SK-N-SH (cell line): Measurements from ENCODE around the gene MSH5. TPM values are rescaled to one million over a fixed set of nuclear protein-coding genes. Genes with fewer than 3 reads are reported as not detected.

Experiments
- CTCF ChIA-PET: fragments of 300-600, 350-600 bp; formaldehyde crosslinking; extraction: SDS; loops from one replicate; lab custom pipeline; 2021; lab: Yijun Ruan, JAX
- POLR2A ChIA-PET: fragments of 350-600 bp; sonication (Branson Sonifier 250); formaldehyde crosslinking; extraction: SDS; loops from one replicate; lab custom pipeline; 2020; ENCODE audit warnings: antibody characterized with exemption, inconsistent platforms; lab: Yijun Ruan, JAX
- DNase-seq: peaks from one replicate; pipeline ENCODE4 v3.0.0; 2012
- H2AFZ ChIP-seq: fragments of 200-600 bp; sonication (generic); 2 replicates; pipeline ENCODE4 v1.8.1; 2016; ENCODE audit warnings: antibody characterized with exemption, mild to moderate bottlenecking, low read depth
- H3F3A ChIP-seq: fragments of 200-600 bp; sonication (generic); replicated peaks from 2 replicates; pipeline ENCODE3; 2016; ENCODE audit warnings: antibody characterized with exemption, mild to moderate bottlenecking; ENCODE audit not compliant: insufficient read depth
- H3K27ac ChIP-seq, 2 experiments: fragments of 200-500 bp in 1 of 2; fragments of 200-600 bp in 1 of 2; sonication (Bioruptor generic) in 1 of 2; sonication (generic), shearing (Covaris generic) in 1 of 2; 2 replicates each; pipeline versions ENCODE4 v1.5.1 to v1.6.1; 2014 to 2016; ENCODE audit warnings: low read depth in 2 of 2, inconsistent platforms in 1 of 2, low read length in 1 of 2, mild to moderate bottlenecking in 1 of 2, mixed read lengths in 1 of 2
- H3K27me3 ChIP-seq: fragments of 200-600 bp; sonication (generic), shearing (Covaris generic); 2 replicates; pipeline ENCODE4 v1.6.1; 2016; ENCODE audit warnings: mixed run types; ENCODE audit not compliant: insufficient read depth
- H3K36me3 ChIP-seq, 2 experiments: fragments of 200-500 bp in 1 of 2; fragments of 200-600 bp in 1 of 2; sonication (Bioruptor generic) in 1 of 2; sonication (generic) in 1 of 2; replicated peaks in 1 of 2; 2 replicates each; pipeline versions ENCODE3 to v1.5.1; 2014 to 2016; ENCODE audit warnings: low read length in 1 of 2, mild to moderate bottlenecking in 1 of 2; ENCODE audit not compliant: insufficient read depth in 2 of 2, control insufficient read depth in 1 of 2
- H3K4me1 ChIP-seq, 2 experiments: fragments of 200-500 bp in 1 of 2; fragments of 200-600 bp in 1 of 2; sonication (Bioruptor generic) in 1 of 2; sonication (generic), shearing (Covaris generic) in 1 of 2; 2 replicates each; pipeline versions ENCODE4 v1.5.1 to v1.6.1; 2014 to 2016; ENCODE audit warnings: low read depth in 1 of 2, low read length in 1 of 2, mixed run types in 1 of 2; ENCODE audit not compliant: insufficient read depth in 2 of 2, control insufficient read depth in 1 of 2
- H3K4me2 ChIP-seq: fragments of 200-600 bp; sonication (generic), shearing (Covaris generic); 2 replicates; pipeline ENCODE4 v1.6.1; 2017; ENCODE audit warnings: mixed run types
- H3K4me3 ChIP-seq, 2 experiments: fragments of 200-500 bp in 1 of 2; fragments of 200-600 bp in 1 of 2; sonication (Bioruptor generic) in 1 of 2; sonication (generic), shearing (Covaris generic) in 1 of 2; 2 replicates each; pipeline versions ENCODE4 v1.5.1 to v1.8.1; 2014 to 2016; ENCODE audit warnings: low read depth in 2 of 2, inconsistent platforms in 1 of 2, low read length in 1 of 2, mild to moderate bottlenecking in 1 of 2, mixed read lengths in 1 of 2, moderate library complexity in 1 of 2
- H3K79me2 ChIP-seq: fragments of 200-600 bp; sonication (generic); 2 replicates; pipeline ENCODE4 v1.8.1; 2017; ENCODE audit warnings: mild to moderate bottlenecking; ENCODE audit not compliant: insufficient read depth
- H3K9ac ChIP-seq: fragments of 200-600 bp; sonication (generic); 2 replicates; pipeline ENCODE4 v1.6.1; 2017; ENCODE audit warnings: mixed run types
- H3K9me2 ChIP-seq: fragments of 200-600 bp; sonication (generic); 2 replicates; pipeline ENCODE4 v1.6.1; 2017; ENCODE audit warnings: mixed run types
- H3K9me3 ChIP-seq: fragments of 200-600 bp; sonication (generic); 2 replicates; pipeline ENCODE4 v1.6.1; 2017; ENCODE audit warnings: mixed run types, mild to moderate bottlenecking, moderate library complexity
- H4K20me1 ChIP-seq: fragments of 200-600 bp; sonication (generic); 2 replicates; pipeline ENCODE4 v1.6.1; 2017; ENCODE audit warnings: mild to moderate bottlenecking, mixed run types; ENCODE audit not compliant: insufficient read depth
- CHD2 ChIP-seq: fragments of 150-350 bp; IDR thresholded peaks from 2 replicates; pipeline ENCODE4 v1.6.1; 2018; ENCODE audit warnings: low read length; ENCODE audit not compliant: partially characterized antibody
- FOXJ3 ChIP-seq: sonication (generic); formaldehyde crosslinking; IDR thresholded peaks from 2 replicates; pipeline ENCODE4 v1.5.1; 2020; ENCODE audit warnings: mild to moderate bottlenecking, missing genetic modification reagents
- GATA2 ChIP-seq: sonication (generic); formaldehyde crosslinking; IDR thresholded peaks from 2 replicates; pipeline ENCODE4 v1.5.0; 2020; ENCODE audit warnings: mild to moderate bottlenecking, missing genetic modification reagents
- MXI1 ChIP-seq: IDR thresholded peaks from 2 replicates; pipeline ENCODE4 v1.6.1; 2012; ENCODE audit warnings: mild to moderate bottlenecking, low read depth, low read length, improper control_type of control experiment
- NRF1 ChIP-seq: IDR thresholded peaks from 2 replicates; pipeline ENCODE4 v1.6.1; 2012; ENCODE audit warnings: low read depth, mild to moderate bottlenecking, low read length
- RAD21 ChIP-seq: IDR thresholded peaks from 2 replicates; pipeline ENCODE4 v1.6.1; 2012; ENCODE audit warnings: mild to moderate bottlenecking, low read length
- WGBS: methylation state at CpG from one replicate; pipeline ENCODE4 v1.1.6; 2017; ENCODE audit warnings: low lambda C conversion rate; 5-methylcytosine and 5-hydroxymethylcytosine counted together
- polyA plus RNA-seq, 3 experiments: library from polyadenylated mRNA; depleted of rRNA; stranded (reverse); fragments of >200 nt; gene quantifications; 2 replicates each; pipeline ENCODE4 v1.2.3, GENCODE V29; 2012
- TF ChIP-seq, protein P1 (sequence below): fragments of 150-350 bp; IDR thresholded peaks from 2 replicates; pipeline ENCODE4 v1.6.1; 2016; ENCODE audit warnings: mild to moderate bottlenecking, low read depth, low read length
- TF ChIP-seq, protein P2 (sequence below): IDR thresholded peaks from 2 replicates; pipeline ENCODE4 v1.6.1; 2012; ENCODE audit warnings: mild to moderate bottlenecking, low read depth, low read length, moderate library complexity
- TF ChIP-seq, protein P3 (sequence below): fragments of 200-600 bp; sonication (generic); IDR thresholded peaks from 2 replicates; pipeline ENCODE4 v1.6.1; 2017; ENCODE audit warnings: antibody characterized with exemption, mild to moderate bottlenecking, moderate library complexity
- TF ChIP-seq, protein P4 (sequence below): fragments of 150-350 bp; IDR thresholded peaks from 2 replicates; pipeline ENCODE4 v1.6.1; 2017; ENCODE audit warnings: antibody characterized with exemption, low read length, low read depth, borderline replicate concordance
- TF ChIP-seq, protein P5 (sequence below): IDR thresholded peaks from 2 replicates; pipeline ENCODE4 v1.4.0; 2012; ENCODE audit warnings: low read depth, borderline replicate concordance

MSH5 gene
- polyA plus RNA-seq, 1 of the 3 experiments (the other 2 are of a cell fraction): 16.0 TPM

DNA sequence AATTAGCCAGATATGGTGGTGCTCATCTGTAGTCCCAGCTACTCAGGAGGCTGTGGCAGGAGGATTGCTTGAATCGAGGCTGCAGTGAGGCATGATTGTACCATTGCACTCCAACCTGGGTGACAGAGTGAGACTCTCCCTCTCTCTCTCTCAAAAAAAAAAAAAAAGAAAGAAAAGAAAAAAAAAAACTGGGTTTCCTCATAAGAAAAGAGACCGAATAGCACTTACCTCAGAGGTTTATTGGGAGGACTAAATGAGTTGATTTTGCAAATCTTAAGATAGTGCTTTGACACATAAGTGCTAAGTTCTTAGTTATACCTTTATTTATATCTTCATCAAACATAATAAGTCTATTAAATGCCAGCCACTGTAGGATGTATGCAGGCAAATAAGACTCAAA lies 31.1 kb downstream of the MSH5 start:
- H3K9me3 ChIP-seq: no peaks in the 10 kb centered on the region
- H3K79me2 ChIP-seq: no peaks in the 10 kb centered on the region
- no peak for DNase-seq
- H3K27me3 ChIP-seq: no peaks in the 10 kb centered on the region
- 92% methylated on average over 2 of the region's 2 CpGs for WGBS
- H3K9ac ChIP-seq: no peak overlapping the region
- ChIA-PET CTCF (interaction anchor here (0.7 to 3.3 kb wide), 8 partner anchors 7 to 191 kb away, joined by 3 to 16 read pairs (median 4); no protein-coding TSS in a partner anchor), POLR2A (no interaction called here)
- H3K4me1 ChIP-seq: peaks cover 0 to 8% of the 10 kb centered on the region in 2 experiments; a peak in 1 of 4 replicates
- H3F3A ChIP-seq: peaks cover 2% of the 10 kb centered on the region
- no peaks in the 10 kb centered on the region for H3K36me3 ChIP-seq
- no peak overlapping the region for H3K4me2 ChIP-seq
- no peak overlapping the region for H3K4me3 ChIP-seq
- H3K27ac ChIP-seq: no peak overlapping the region
- no peaks in the 10 kb centered on the region for H4K20me1 ChIP-seq
- no peaks in the 10 kb centered on the region for H3K9me2 ChIP-seq
- TF ChIP-seq FOXJ3 (CRISPR knock-in tag) (no peak), GATA2 (CRISPR knock-in tag) (no peak), CHD2 (no peak), MXI1 (no peak), RAD21 (no peak), NRF1 (no peak)
- TF ChIP-seq, protein P1, sequence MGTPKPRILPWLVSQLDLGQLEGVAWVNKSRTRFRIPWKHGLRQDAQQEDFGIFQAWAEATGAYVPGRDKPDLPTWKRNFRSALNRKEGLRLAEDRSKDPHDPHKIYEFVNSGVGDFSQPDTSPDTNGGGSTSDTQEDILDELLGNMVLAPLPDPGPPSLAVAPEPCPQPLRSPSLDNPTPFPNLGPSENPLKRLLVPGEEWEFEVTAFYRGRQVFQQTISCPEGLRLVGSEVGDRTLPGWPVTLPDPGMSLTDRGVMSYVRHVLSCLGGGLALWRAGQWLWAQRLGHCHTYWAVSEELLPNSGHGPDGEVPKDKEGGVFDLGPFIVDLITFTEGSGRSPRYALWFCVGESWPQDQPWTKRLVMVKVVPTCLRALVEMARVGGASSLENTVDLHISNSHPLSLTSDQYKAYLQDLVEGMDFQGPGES: no peak
- TF ChIP-seq, protein P2, sequence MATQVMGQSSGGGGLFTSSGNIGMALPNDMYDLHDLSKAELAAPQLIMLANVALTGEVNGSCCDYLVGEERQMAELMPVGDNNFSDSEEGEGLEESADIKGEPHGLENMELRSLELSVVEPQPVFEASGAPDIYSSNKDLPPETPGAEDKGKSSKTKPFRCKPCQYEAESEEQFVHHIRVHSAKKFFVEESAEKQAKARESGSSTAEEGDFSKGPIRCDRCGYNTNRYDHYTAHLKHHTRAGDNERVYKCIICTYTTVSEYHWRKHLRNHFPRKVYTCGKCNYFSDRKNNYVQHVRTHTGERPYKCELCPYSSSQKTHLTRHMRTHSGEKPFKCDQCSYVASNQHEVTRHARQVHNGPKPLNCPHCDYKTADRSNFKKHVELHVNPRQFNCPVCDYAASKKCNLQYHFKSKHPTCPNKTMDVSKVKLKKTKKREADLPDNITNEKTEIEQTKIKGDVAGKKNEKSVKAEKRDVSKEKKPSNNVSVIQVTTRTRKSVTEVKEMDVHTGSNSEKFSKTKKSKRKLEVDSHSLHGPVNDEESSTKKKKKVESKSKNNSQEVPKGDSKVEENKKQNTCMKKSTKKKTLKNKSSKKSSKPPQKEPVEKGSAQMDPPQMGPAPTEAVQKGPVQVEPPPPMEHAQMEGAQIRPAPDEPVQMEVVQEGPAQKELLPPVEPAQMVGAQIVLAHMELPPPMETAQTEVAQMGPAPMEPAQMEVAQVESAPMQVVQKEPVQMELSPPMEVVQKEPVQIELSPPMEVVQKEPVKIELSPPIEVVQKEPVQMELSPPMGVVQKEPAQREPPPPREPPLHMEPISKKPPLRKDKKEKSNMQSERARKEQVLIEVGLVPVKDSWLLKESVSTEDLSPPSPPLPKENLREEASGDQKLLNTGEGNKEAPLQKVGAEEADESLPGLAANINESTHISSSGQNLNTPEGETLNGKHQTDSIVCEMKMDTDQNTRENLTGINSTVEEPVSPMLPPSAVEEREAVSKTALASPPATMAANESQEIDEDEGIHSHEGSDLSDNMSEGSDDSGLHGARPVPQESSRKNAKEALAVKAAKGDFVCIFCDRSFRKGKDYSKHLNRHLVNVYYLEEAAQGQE: no peak
- TF ChIP-seq, protein P3, sequence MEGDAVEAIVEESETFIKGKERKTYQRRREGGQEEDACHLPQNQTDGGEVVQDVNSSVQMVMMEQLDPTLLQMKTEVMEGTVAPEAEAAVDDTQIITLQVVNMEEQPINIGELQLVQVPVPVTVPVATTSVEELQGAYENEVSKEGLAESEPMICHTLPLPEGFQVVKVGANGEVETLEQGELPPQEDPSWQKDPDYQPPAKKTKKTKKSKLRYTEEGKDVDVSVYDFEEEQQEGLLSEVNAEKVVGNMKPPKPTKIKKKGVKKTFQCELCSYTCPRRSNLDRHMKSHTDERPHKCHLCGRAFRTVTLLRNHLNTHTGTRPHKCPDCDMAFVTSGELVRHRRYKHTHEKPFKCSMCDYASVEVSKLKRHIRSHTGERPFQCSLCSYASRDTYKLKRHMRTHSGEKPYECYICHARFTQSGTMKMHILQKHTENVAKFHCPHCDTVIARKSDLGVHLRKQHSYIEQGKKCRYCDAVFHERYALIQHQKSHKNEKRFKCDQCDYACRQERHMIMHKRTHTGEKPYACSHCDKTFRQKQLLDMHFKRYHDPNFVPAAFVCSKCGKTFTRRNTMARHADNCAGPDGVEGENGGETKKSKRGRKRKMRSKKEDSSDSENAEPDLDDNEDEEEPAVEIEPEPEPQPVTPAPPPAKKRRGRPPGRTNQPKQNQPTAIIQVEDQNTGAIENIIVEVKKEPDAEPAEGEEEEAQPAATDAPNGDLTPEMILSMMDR: no peak
- TF ChIP-seq, protein P4, sequence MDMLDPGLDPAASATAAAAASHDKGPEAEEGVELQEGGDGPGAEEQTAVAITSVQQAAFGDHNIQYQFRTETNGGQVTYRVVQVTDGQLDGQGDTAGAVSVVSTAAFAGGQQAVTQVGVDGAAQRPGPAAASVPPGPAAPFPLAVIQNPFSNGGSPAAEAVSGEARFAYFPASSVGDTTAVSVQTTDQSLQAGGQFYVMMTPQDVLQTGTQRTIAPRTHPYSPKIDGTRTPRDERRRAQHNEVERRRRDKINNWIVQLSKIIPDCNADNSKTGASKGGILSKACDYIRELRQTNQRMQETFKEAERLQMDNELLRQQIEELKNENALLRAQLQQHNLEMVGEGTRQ: no peak
- TF ChIP-seq, protein P5, sequence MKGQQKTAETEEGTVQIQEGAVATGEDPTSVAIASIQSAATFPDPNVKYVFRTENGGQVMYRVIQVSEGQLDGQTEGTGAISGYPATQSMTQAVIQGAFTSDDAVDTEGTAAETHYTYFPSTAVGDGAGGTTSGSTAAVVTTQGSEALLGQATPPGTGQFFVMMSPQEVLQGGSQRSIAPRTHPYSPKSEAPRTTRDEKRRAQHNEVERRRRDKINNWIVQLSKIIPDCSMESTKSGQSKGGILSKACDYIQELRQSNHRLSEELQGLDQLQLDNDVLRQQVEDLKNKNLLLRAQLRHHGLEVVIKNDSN: no peak
- H2AFZ ChIP-seq: no peak overlapping the region
